ENCODE measurements around the gene LRRC75A.

The LRRC75A gene

DNA sequence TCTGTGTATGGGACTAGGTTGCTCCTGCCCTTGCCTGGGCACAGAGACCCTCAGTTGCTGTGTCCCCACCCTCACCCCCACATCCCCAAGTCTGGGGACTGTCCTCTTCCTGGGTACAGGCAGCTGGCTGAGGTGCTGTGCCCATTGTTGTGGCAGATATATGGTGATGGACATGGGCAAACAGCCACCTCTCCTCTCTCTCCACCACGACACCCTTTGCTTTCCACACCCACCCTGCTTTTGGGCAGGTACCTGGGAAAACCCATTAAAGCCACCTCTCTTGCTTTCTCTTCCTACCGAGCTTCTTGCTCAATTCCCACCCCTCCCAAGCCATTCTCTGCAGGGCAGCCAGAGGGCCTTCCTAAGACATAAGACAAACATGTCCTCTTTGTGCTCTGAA, 54.9 kb downstream of the LRRC75A start:
- TF ChIP-seq, protein P1, sequence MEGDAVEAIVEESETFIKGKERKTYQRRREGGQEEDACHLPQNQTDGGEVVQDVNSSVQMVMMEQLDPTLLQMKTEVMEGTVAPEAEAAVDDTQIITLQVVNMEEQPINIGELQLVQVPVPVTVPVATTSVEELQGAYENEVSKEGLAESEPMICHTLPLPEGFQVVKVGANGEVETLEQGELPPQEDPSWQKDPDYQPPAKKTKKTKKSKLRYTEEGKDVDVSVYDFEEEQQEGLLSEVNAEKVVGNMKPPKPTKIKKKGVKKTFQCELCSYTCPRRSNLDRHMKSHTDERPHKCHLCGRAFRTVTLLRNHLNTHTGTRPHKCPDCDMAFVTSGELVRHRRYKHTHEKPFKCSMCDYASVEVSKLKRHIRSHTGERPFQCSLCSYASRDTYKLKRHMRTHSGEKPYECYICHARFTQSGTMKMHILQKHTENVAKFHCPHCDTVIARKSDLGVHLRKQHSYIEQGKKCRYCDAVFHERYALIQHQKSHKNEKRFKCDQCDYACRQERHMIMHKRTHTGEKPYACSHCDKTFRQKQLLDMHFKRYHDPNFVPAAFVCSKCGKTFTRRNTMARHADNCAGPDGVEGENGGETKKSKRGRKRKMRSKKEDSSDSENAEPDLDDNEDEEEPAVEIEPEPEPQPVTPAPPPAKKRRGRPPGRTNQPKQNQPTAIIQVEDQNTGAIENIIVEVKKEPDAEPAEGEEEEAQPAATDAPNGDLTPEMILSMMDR (IDR thresholded peaks at IDR 0.05; ENCODE audit: low read depth, low read length): no peak
- DNase-seq (ENCODE audit: extremely low read depth, low read depth): no peak

DNA sequence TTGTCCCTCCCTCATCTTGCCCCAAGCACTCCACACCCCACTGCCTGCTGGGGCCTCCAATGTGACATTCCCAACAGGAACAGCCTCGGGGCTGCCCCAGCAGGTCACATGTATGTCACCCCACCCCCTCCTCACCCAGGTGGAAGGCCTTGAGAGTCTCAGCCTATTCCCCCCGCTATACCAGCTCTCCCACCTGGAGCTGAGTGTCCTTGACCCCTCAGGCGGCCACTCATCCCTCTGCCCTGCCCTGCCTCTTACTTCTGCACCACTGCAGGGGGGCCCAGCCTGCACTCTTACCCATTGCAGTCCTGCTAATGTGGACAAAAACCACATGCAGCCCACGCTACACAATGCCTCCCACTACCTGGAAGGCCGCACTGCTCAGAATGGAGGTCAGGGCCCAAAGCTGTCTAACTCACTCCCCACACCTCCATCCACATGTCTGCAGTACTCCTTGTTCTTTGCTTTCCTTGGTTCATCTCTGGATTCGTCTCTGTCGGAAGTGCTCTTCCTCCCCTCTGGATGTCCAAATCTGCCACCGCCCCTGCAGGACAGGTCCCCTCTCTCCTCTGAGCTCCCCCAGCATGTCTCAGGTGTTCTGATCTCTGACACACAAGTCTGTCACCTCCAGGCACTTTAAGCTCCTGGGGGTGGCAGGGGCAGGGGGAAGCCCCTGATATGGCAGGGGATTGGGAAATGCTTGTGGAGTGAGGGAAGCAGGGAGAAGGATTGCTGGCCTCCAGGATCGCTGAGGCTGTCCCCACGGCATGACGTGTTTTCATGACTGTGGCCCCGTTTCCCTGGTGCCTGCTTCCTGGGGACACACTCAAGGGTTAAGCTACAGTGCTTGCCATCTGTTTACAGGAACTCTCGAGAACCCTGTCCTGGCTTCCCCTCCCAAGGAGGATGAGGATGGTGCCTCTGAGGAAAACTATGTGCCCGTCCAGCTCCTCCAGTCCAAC, 55.8 kb downstream of the LRRC75A start:
- DNase-seq (ENCODE audit: extremely low read depth, low read depth): no peak
- TF ChIP-seq, protein P1 (IDR thresholded peaks at IDR 0.05; ENCODE audit: low read depth, low read length): no peak

DNA sequence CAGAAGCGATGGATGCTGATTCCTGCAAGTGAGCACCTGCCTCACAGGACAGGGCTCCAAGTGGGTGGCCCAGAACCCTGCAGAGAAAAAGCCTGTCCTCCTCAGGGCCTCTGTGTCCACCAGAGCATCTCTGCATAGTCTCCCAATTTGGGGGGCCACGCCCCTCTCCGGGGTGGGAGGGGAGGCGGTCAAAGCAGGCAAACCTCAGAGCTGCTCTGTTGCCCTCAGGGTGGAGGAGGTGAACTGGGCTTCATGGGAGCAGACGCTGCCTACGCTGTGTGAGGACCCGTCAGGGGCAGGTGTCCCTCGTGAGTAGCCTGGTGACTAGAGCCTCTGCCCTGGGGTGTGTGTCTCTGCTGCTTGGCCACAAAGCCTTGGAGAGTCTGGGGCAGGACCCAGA, 57.3 kb downstream of the LRRC75A start:
- no peak for DNase-seq (ENCODE audit: extremely low read depth, low read depth)
- TF ChIP-seq, protein P1 (IDR thresholded peaks at IDR 0.05; ENCODE audit: low read depth, low read length): no peak

DNA sequence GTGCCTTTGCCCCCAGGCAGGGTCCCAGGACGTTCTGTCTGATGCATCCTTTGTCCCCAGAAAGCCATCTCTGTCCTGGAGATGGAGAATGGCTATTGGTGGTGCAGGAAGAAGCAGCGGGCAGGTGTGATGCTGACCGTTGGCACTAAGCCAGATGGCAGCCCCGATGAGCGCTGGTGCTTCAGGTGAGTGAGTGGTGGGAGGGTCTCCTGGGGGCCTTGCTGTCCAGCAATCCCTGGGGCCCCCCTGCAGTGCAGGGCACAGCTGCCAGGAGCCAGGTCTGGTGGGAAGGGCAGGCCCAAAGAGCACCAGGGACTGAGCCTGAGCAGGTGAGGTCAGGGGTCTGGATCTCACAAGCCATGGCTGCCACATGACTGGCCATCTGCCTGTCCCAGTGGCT, 58.5 kb downstream of the LRRC75A start:
- no peak for DNase-seq (ENCODE audit: extremely low read depth, low read depth)
- TF ChIP-seq, protein P1 (IDR thresholded peaks at IDR 0.05; ENCODE audit: low read depth, low read length): no peak

DNA sequence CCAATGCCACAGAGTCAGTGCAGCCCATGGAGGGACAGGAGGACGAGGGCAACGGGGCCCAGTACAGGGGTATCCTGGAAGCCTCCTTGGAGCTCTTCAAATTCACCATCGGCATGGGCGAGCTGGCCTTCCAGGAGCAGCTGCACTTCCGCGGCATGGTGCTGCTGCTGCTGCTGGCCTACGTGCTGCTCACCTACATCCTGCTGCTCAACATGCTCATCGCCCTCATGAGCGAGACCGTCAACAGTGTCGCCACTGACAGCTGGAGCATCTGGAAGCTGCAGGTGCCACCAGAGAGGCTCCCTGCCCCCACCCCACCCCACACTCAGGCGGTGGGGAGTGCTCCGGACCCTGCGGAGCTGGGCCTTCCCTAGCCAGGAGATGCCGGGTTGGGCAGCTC, 60.0 kb downstream of the LRRC75A start:
- TF ChIP-seq, protein P1 (IDR thresholded peaks at IDR 0.05; ENCODE audit: low read depth, low read length): no peak
- DNase-seq (ENCODE audit: extremely low read depth, low read depth): no peak

DNA sequence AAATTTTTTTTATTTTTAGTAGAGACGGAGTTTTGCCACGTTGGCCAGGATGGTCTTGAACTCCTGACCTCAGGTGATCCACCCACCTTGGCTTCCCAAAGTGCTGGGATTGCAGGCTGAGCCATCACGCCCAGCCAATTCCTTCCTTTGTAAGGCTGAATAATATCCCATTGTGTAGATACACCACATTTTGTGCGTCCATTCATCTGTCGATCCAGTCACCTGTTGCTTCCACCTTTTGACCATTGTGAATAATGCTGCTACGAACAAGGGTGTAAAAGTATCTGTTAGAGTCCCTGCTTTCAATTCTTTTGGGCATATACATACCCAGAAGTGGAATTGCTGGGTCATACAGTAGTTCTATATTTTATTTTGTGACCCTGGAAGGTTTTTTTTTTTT, 61.3 kb downstream of the LRRC75A start:
- TF ChIP-seq, protein P1 (IDR thresholded peaks at IDR 0.05; ENCODE audit: low read depth, low read length): no peak
- no peak for DNase-seq (ENCODE audit: extremely low read depth, low read depth)

DNA sequence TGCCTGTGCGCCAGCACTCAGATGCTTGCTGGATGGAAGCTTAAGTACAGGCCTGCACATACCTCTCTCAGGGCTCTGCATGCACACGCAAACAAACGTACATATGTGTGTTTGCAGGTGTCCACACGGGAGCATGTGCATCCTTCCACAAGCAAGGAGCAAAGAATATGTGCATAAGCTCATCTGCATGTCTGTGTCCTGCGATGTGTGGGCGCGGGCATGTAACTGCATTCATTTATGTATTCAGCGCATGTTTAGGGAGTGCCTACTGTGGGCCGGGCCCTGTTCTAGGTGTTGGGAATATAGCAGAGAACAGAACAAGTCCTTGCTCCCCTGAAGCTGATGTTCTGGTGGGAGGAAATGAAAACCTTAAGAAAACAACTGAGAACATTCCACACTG, 62.9 kb downstream of the LRRC75A start:
- no peak for DNase-seq (ENCODE audit: extremely low read depth, low read depth)
- TF ChIP-seq, protein P1 (IDR thresholded peaks at IDR 0.05; ENCODE audit: low read depth, low read length): no peak

All from AG09319 (cell line).